ENCODE results near the gene COL7A1. TPM values are rescaled to one million over a fixed set of nuclear protein-coding genes. Genes with fewer than 3 reads are reported as not detected.

COL7A1 gene
- total and polyA plus RNA-seq, 2 of the 13 experiments (the other 11 are each of a cell fraction or from before 2014, with no cell fraction given) = 2.7 to 11.7 TPM

DNA sequence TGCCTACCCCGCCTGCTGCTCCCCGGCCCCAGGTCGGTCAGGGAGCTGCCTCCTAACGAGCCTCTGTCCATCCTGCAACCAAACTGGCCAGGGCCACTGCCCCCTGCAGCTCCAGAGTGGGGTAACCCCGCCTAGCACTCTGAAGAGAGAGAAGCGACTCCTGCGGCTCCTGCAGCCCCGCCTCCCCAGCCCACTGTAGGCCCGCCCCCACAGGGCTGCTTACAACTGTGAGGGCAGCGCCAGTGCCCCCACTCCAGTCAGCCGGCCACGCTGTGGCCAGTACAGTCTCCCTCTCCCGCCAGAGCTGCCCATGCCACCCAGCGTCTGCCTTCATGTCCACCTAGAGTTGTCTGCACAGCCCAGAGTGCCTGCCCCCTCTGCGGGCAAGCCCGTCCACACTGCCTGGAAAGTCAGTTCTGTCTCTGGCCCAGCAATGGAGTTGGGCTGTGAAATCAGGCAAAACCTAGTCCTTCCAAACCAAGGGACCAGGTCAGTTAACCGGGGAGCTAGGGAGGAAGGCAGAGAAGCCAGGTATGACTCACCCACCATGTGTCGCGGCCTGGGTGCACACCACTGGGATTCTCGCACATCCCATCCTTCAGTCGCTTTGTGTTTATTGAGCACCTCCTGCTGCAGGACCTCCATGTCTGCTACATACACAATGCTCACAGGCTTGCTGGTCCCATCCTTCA, 33.9 kb downstream of the COL7A1 start (continued):
- TF ChIP-seq, protein P1, sequence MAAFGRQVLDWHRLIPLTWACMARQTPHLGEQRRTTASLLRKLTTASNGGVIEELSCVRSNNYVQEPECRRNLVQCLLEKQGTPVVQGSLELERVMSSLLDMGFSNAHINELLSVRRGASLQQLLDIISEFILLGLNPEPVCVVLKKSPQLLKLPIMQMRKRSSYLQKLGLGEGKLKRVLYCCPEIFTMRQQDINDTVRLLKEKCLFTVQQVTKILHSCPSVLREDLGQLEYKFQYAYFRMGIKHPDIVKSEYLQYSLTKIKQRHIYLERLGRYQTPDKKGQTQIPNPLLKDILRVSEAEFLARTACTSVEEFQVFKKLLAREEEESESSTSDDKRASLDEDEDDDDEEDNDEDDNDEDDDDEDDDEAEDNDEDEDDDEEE (CRISPR knock-in tag; IDR thresholded peaks at IDR 0.05) = 0 out of 2 replicates have a peak, but pooled peaks have one; percentile 57
- TF ChIP-seq HNRNPL (IDR thresholded peaks at IDR 0.05; ENCODE audit: low read depth, low read length) (peak; percentile 76; the same call in 1 of the 2 replicates), RCOR2 (CRISPR knock-in tag; IDR thresholded peaks at IDR 0.05) (no peak), TMF1 (CRISPR knock-in tag; IDR thresholded peaks at IDR 0.05; ENCODE audit: low read depth) (no peak), YY1 (IDR thresholded peaks at IDR 0.05; ENCODE audit: insufficient read depth, insufficient replicate concordance, low read depth, low read length) (peak; percentile 46), ZZZ3 (CRISPR knock-in tag; IDR thresholded peaks at IDR 0.05; ENCODE audit: borderline replicate concordance) (no peak), ZNF33B (CRISPR knock-in tag; IDR thresholded peaks at IDR 0.05) (no peak), STAG1 (CRISPR knock-in tag; IDR thresholded peaks at IDR 0.05) (peak; percentile 21; the same call in 1 of the 2 replicates), SRY (CRISPR knock-in tag; IDR thresholded peaks at IDR 0.05) (no peak), MEIS1 (CRISPR knock-in tag; IDR thresholded peaks at IDR 0.05; ENCODE audit: borderline replicate concordance) (0 out of 2 replicates have a peak, but pooled peaks have one; percentile 5), ZNF709 (CRISPR knock-in tag; IDR thresholded peaks at IDR 0.05) (0 out of 2 replicates have a peak, but pooled peaks have one; percentile 37), ZNF317 (CRISPR knock-in tag; IDR thresholded peaks at IDR 0.05) (peak; percentile 72; the same call in 1 of the 2 replicates), NFYC (CRISPR knock-in tag; IDR thresholded peaks at IDR 0.05) (no peak), TARDBP (CRISPR knock-in tag; IDR thresholded peaks at IDR 0.05) (no peak), ZNF547 (CRISPR knock-in tag; IDR thresholded peaks at IDR 0.05) (peak; percentile 44; the same call in 1 of the 2 replicates), ZFX (CRISPR knock-in tag; IDR thresholded peaks at IDR 0.05; ENCODE audit: low read depth) (peak; percentile 23; the same call in 1 of the 2 replicates), ZNF101 (CRISPR knock-in tag; IDR thresholded peaks at IDR 0.05; ENCODE audit: borderline replicate concordance, low read depth) (no peak), FOSL2 (CRISPR knock-in tag; IDR thresholded peaks at IDR 0.05) (peak; percentile 76), SUZ12 (IDR thresholded peaks at IDR 0.05; ENCODE audit: low read depth, low read length) (no peak), ZSCAN20 (CRISPR knock-in tag; IDR thresholded peaks at IDR 0.05; ENCODE audit: borderline replicate concordance) (no peak), ZNF747 (CRISPR knock-in tag; IDR thresholded peaks at IDR 0.05; ENCODE audit: borderline replicate concordance) (0 out of 2 replicates have a peak, but pooled peaks have one; percentile 18), KDM5B (CRISPR knock-in tag; IDR thresholded peaks at IDR 0.05; ENCODE audit: borderline replicate concordance) (peak; percentile 67), SAP130 (CRISPR knock-in tag; IDR thresholded peaks at IDR 0.05; ENCODE audit: low read depth) (peak; percentile 35; the same call in 1 of the 2 replicates)
- TF ChIP-seq, protein P2, sequence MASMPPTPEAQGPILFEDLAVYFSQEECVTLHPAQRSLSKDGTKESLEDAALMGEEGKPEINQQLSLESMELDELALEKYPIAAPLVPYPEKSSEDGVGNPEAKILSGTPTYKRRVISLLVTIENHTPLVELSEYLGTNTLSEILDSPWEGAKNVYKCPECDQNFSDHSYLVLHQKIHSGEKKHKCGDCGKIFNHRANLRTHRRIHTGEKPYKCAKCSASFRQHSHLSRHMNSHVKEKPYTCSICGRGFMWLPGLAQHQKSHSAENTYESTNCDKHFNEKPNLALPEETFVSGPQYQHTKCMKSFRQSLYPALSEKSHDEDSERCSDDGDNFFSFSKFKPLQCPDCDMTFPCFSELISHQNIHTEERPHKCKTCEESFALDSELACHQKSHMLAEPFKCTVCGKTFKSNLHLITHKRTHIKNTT (CRISPR knock-in tag; IDR thresholded peaks at IDR 0.05) = no peak
- TF ChIP-seq, protein P3, sequence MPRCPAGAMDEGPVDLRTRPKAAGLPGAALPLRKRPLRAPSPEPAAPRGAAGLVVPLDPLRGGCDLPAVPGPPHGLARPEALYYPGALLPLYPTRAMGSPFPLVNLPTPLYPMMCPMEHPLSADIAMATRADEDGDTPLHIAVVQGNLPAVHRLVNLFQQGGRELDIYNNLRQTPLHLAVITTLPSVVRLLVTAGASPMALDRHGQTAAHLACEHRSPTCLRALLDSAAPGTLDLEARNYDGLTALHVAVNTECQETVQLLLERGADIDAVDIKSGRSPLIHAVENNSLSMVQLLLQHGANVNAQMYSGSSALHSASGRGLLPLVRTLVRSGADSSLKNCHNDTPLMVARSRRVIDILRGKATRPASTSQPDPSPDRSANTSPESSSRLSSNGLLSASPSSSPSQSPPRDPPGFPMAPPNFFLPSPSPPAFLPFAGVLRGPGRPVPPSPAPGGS (CRISPR knock-in tag; IDR thresholded peaks at IDR 0.05) = 0 out of 2 replicates have a peak, but pooled peaks have one; percentile 72
- TF ChIP-seq, protein P4, sequence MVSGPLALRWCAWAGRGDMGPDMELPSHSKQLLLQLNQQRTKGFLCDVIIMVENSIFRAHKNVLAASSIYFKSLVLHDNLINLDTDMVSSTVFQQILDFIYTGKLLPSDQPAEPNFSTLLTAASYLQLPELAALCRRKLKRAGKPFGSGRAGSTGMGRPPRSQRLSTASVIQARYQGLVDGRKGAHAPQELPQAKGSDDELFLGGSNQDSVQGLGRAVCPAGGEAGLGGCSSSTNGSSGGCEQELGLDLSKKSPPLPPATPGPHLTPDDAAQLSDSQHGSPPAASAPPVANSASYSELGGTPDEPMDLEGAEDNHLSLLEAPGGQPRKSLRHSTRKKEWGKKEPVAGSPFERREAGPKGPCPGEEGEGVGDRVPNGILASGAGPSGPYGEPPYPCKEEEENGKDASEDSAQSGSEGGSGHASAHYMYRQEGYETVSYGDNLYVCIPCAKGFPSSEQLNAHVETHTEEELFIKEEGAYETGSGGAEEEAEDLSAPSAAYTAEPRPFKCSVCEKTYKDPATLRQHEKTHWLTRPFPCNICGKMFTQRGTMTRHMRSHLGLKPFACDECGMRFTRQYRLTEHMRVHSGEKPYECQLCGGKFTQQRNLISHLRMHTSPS (CRISPR knock-in tag; IDR thresholded peaks at IDR 0.05; ENCODE audit: low read depth) = peak; percentile 62; the same call in 1 of the 2 replicates

Measured in HepG2 (cell line).